H1 (cell line): ENCODE data around the gene HBA2. TPM values are rescaled to one million over a fixed set of nuclear protein-coding genes. Genes with fewer than 3 reads are reported as not detected.

Source experiments
- CTCF ChIA-PET: fragments of 300-600 bp; sonication (Branson Sonifier 250); formaldehyde crosslinking; loops from one replicate; lab custom pipeline; 2021; ENCODE audit not compliant: partially characterized antibody; lab: Charles Lee
- POLR2A ChIA-PET: fragments of 300-600 bp; sonication (Branson Sonifier 250); formaldehyde crosslinking; loops from one replicate; lab custom pipeline; 2021; ENCODE audit warnings: inconsistent platforms; ENCODE audit not compliant: partially characterized antibody; lab: Charles Lee
- DNase-seq, 2 experiments: peaks; one replicate each; pipeline versions ENCODE4 v3.0.0 to v3.0.0-alpha.2; 2010 to 2022; ENCODE audit warnings: low spot score in 2 of 2, low read depth in 1 of 2, mixed read lengths in 1 of 2
- FAIRE-seq: peaks from 2 replicates; lab custom pipeline; 2011; peaks lifted over from hg19 to GRCh38; lab: Jason Lieb, UNC
- H2AFZ ChIP-seq: 2 replicates; pipeline ENCODE4 v1.8.1; 2012; ENCODE audit warnings: low read length, inconsistent platforms
- H2AK5ac ChIP-seq: 2 replicates; pipeline ENCODE4 v1.6.1; 2013; ENCODE audit warnings: low read depth, low read length
- H2BK120ac ChIP-seq: replicated peaks from 2 replicates; pipeline ENCODE3; 2013; ENCODE audit warnings: low read depth, low read length, inconsistent platforms
- H2BK12ac ChIP-seq: 2 replicates; pipeline ENCODE4 v1.6.1; 2013; ENCODE audit warnings: low read depth, low read length
- H2BK15ac ChIP-seq: 2 replicates; pipeline ENCODE4 v1.6.1; 2013; ENCODE audit warnings: low read length
- H2BK20ac ChIP-seq: 2 replicates; pipeline ENCODE4 v1.6.1; 2013; ENCODE audit warnings: low read length
- H2BK5ac ChIP-seq: 2 replicates; pipeline ENCODE4 v1.6.1; 2013; ENCODE audit warnings: low read depth, low read length
- H3K14ac ChIP-seq: 2 replicates; pipeline ENCODE4 v1.6.1; 2013; ENCODE audit warnings: inconsistent platforms; ENCODE audit not compliant: insufficient read length
- H3K18ac ChIP-seq: 2 replicates; pipeline ENCODE4 v1.6.1; 2013; ENCODE audit warnings: low read length; ENCODE audit errors: extremely low read depth
- H3K23ac ChIP-seq: 2 replicates; pipeline ENCODE4 v1.6.1; 2013; ENCODE audit warnings: inconsistent platforms; ENCODE audit not compliant: insufficient read length
- H3K23me2 ChIP-seq: 2 replicates; pipeline ENCODE4 v1.6.1; 2013; ENCODE audit warnings: low read depth, low read length
- H3K27ac ChIP-seq: 2 replicates; pipeline ENCODE4 v1.6.1; 2011; ENCODE audit warnings: low read depth, low read length, inconsistent platforms
- H3K27me3 ChIP-seq, 4 experiments: replicated peaks in 1 of 4; 1 replicate in 1 of 4; 2 replicates in 3 of 4; pipeline versions ENCODE4 v1.6.1 to v1.8.1; 2011 to 2013; ENCODE audit warnings: low read length in 3 of 4, mild to moderate bottlenecking in 3 of 4, inconsistent platforms in 2 of 4, mixed read lengths in 2 of 4, moderate library complexity in 1 of 4; ENCODE audit not compliant: control insufficient read depth in 3 of 4, insufficient read depth in 3 of 4; ENCODE audit errors: extremely low read depth in 1 of 4
- H3K36me3 ChIP-seq, 4 experiments: 2 replicates each; pipeline versions ENCODE4 v1.6.1 to v1.8.1; 2011 to 2013; ENCODE audit warnings: mild to moderate bottlenecking in 4 of 4, low read length in 3 of 4, moderate library complexity in 2 of 4, control low read depth in 1 of 4, inconsistent platforms in 1 of 4; ENCODE audit not compliant: insufficient read depth in 4 of 4, control insufficient read depth in 2 of 4
- H3K4ac ChIP-seq: replicated peaks from 2 replicates; pipeline ENCODE3; 2013; ENCODE audit warnings: low read length, low read depth, mixed read lengths, inconsistent platforms; ENCODE audit not compliant: insufficient read length
- H3K4me1 ChIP-seq, 4 experiments: replicated peaks in 1 of 4; 1 replicate in 1 of 4; 2 replicates in 3 of 4; pipeline versions ENCODE4 v1.6.1 to v1.8.1; 2011 to 2013; ENCODE audit warnings: low read length in 3 of 4, inconsistent platforms in 2 of 4, mixed read lengths in 1 of 4; ENCODE audit not compliant: insufficient read depth in 4 of 4, control insufficient read depth in 3 of 4
- H3K4me2 ChIP-seq, 2 experiments: 2 replicates each; pipeline versions ENCODE4 v1.6.1 to v1.8.1; 2011 to 2013; ENCODE audit warnings: low read depth in 2 of 2, low read length in 2 of 2, control low read depth in 1 of 2, inconsistent platforms in 1 of 2, mild to moderate bottlenecking in 1 of 2; ENCODE audit not compliant: insufficient read depth in 1 of 2
- H3K4me3 ChIP-seq, 4 experiments: fragments of 200-600, 300-600 bp in 1 of 4; sonication (generic), shearing (Covaris generic), sonication (Bioruptor Twin) in 1 of 4; 2 replicates each; pipeline versions ENCODE4 v1.5.1 to v1.8.1; 2011 to 2016; ENCODE audit warnings: low read length in 4 of 4, low read depth in 3 of 4, control low read depth in 2 of 4, inconsistent platforms in 2 of 4, mild to moderate bottlenecking in 2 of 4, mixed read lengths in 1 of 4, moderate library complexity in 1 of 4; ENCODE audit not compliant: insufficient read depth in 2 of 4; ENCODE audit errors: extremely low read depth in 1 of 4
- H3K56ac ChIP-seq: replicated peaks from 2 replicates; pipeline ENCODE3; 2013; ENCODE audit warnings: low read depth, mild to moderate bottlenecking, mixed read lengths, low read length, inconsistent platforms; ENCODE audit not compliant: insufficient read length
- H3K79me1 ChIP-seq: 2 replicates; pipeline ENCODE4 v1.6.1; 2013; ENCODE audit warnings: low read depth, low read length, control low read depth
- H3K79me2 ChIP-seq, 2 experiments: 2 replicates each; pipeline versions ENCODE4 v1.6.1 to v1.8.1; 2012 to 2013; ENCODE audit warnings: low read length in 2 of 2, mild to moderate bottlenecking in 2 of 2, inconsistent platforms in 1 of 2; ENCODE audit not compliant: insufficient read depth in 2 of 2, control insufficient read depth in 1 of 2
- H3K9ac ChIP-seq, 4 experiments: replicated peaks in 1 of 4; 1 replicate in 1 of 4; 2 replicates in 3 of 4; pipeline versions ENCODE4 v1.6.1 to v1.8.1; 2011 to 2013; ENCODE audit warnings: low read depth in 3 of 4, low read length in 3 of 4, control low read depth in 2 of 4, mild to moderate bottlenecking in 2 of 4, moderate library complexity in 2 of 4, inconsistent platforms in 1 of 4; ENCODE audit errors: extremely low read depth in 1 of 4
- H3K9me3 ChIP-seq, 2 experiments: 2 replicates each; pipeline versions ENCODE4 v1.6.1 to v1.8.1; 2012 to 2013; ENCODE audit warnings: mild to moderate bottlenecking in 2 of 2, moderate library complexity in 2 of 2, control low read depth in 1 of 2, inconsistent platforms in 1 of 2, low read depth in 1 of 2, low read length in 1 of 2, mixed read lengths in 1 of 2; ENCODE audit not compliant: insufficient read depth in 2 of 2
- H4K20me1 ChIP-seq, 2 experiments: replicated peaks in 1 of 2; 2 replicates each; pipeline versions ENCODE3 to v1.8.1; 2011 to 2013; ENCODE audit warnings: inconsistent platforms in 2 of 2, low read length in 2 of 2, mild to moderate bottlenecking in 1 of 2; ENCODE audit not compliant: insufficient read depth in 2 of 2, control insufficient read depth in 1 of 2
- H4K5ac ChIP-seq: 2 replicates; pipeline ENCODE4 v1.6.1; 2013; ENCODE audit warnings: low read length, low read depth, mixed read lengths, inconsistent platforms; ENCODE audit not compliant: insufficient read length
- H4K8ac ChIP-seq: 2 replicates; pipeline ENCODE4 v1.8.0; 2013; ENCODE audit warnings: mild to moderate bottlenecking, moderate library complexity, low read length, inconsistent platforms; ENCODE audit not compliant: insufficient read depth; ENCODE audit errors: extremely low read depth
- H4K91ac ChIP-seq: replicated peaks from 2 replicates; pipeline ENCODE3; 2013; ENCODE audit warnings: low read length, mixed read lengths, inconsistent platforms; ENCODE audit not compliant: insufficient read length
- ATF3 ChIP-seq: IDR thresholded peaks from 2 replicates; pipeline ENCODE4 v1.6.1; 2011; ENCODE audit warnings: low read depth, mild to moderate bottlenecking, low read length; ENCODE audit not compliant: insufficient read depth
- BACH1 ChIP-seq: IDR thresholded peaks from 2 replicates; pipeline ENCODE4 v1.6.1; 2012; ENCODE audit warnings: low read length, improper control_type of control experiment
- CEBPB ChIP-seq: IDR thresholded peaks from 2 replicates; pipeline ENCODE4 v1.6.1; 2012; ENCODE audit warnings: low read depth, low read length
- CHD2 ChIP-seq: IDR thresholded peaks from 2 replicates; pipeline ENCODE4 v1.6.1; 2012; ENCODE audit warnings: low read length, improper control_type of control experiment
- KDM5A ChIP-seq: fragments of 200-600 bp; IDR thresholded peaks from 2 replicates; pipeline ENCODE4 v1.7.1; 2012; ENCODE audit warnings: mild to moderate bottlenecking, low read length, inconsistent platforms, mixed read lengths
- MAX ChIP-seq: IDR thresholded peaks from 2 replicates; pipeline ENCODE4 v1.6.1; 2012; ENCODE audit warnings: inconsistent platforms
- NRF1 ChIP-seq: IDR thresholded peaks from 2 replicates; pipeline ENCODE4 v1.6.1; 2011; ENCODE audit warnings: mild to moderate bottlenecking, low read depth, low read length, improper control_type of control experiment
- RBBP5 ChIP-seq: IDR thresholded peaks from 2 replicates; pipeline ENCODE4 v1.7.1; 2012; ENCODE audit warnings: low read depth, mild to moderate bottlenecking, inconsistent platforms, low read length, moderate library complexity, borderline replicate concordance
- SRF ChIP-seq: IDR thresholded peaks from 2 replicates; pipeline ENCODE4 v1.6.1; 2011; ENCODE audit warnings: mild to moderate bottlenecking, low read depth, low read length, moderate library complexity
- TAF1 ChIP-seq: IDR thresholded peaks from 2 replicates; pipeline ENCODE4 v1.6.1; 2011; ENCODE audit warnings: mild to moderate bottlenecking, low read depth, low read length
- ZNF274 ChIP-seq: IDR thresholded peaks from 2 replicates; pipeline ENCODE4 v1.7.0; 2012; ENCODE audit warnings: low read length, borderline replicate concordance; ENCODE audit errors: extremely low read depth
- WGBS, 2 experiments: shearing (Covaris generic) in 1 of 2; methylation state at CpG; one replicate each; pipeline versions ENCODE4 v1.1.6 to v1.1.7; 2013 to 2015; ENCODE audit warnings: low lambda C conversion rate in 2 of 2, mixed read lengths in 2 of 2, inconsistent platforms in 1 of 2, low coverage in 1 of 2, missing lambda C conversion rate in 1 of 2; ENCODE audit not compliant: insufficient replicate concordance in 2 of 2, insufficient coverage in 1 of 2, insufficient read length in 1 of 2; ENCODE audit errors: extremely low coverage in 1 of 2, missing lambda C conversion rate in 1 of 2; 5-methylcytosine and 5-hydroxymethylcytosine counted together
- polyA plus RNA-seq, 7 experiments: library from polyadenylated mRNA; depleted of rRNA in 3 of 7; stranded (reverse) in 5 of 7; unstranded in 2 of 7; fragments of >200 nt in 5 of 7; fragments of 200-250 nt in 2 of 7; gene quantifications; 1 replicate in 5 of 7; 2 replicates in 1 of 7; 4 replicates in 1 of 7; pipeline versions ENCODE4 v1.2.1 to v1.2.3, GENCODE V29; 2011 to 2013; ENCODE audit warnings: missing spikeins in 2 of 7, mixed read lengths in 2 of 7
- total RNA-seq: library from RNA; stranded (reverse); fragmentation: NEBNext Ultra II Directional; extraction: Animal tissue kit (Norgen Biotek cat#: 25700); gene quantifications from 2 replicates; pipeline ENCODE4 v1.2.1, GENCODE V29; 2021

HBA2 gene
- total and polyA plus RNA-seq, 2 of the 8 experiments (the other 6 are each of a cell fraction or from before 2014, with no cell fraction given) = 6.1 TPM; not detected in 1

GRCh38 chr16:180681-181564 is 8.2 kb downstream of the HBA2 start:
- Histone ChIP-seq H3K4me3 (peak overlapping the region; percentile 10 to 58 (median 20); a peak in 6 of 8 replicates), H3K9ac (no peak overlapping the region), H4K20me1 (peaks cover 9 to 12% of the 10 kb centered on the region in 2 experiments), H3K79me1 (no peaks in the 10 kb centered on the region; the same call in 1 of the 2 replicates), H3K14ac (no peak overlapping the region), H3K27me3 (peaks cover 34 to 48% (median 43%) of the 10 kb centered on the region in 4 experiments), H3K56ac (no peak overlapping the region), H3K36me3 (peaks cover 0 to 3% (median 0%) of the 10 kb centered on the region in 4 experiments; a peak in 1 of 8 replicates), H2BK120ac (no peak overlapping the region), H2BK20ac (no peak overlapping the region), H3K18ac (peak overlapping the region; percentile 32), H2BK15ac (no peak overlapping the region), H3K4me2 (peak overlapping the region; percentile 55 to 83), H3K4me1 (peaks cover 0 to 5% (median 3%) of the 10 kb centered on the region in 4 experiments; a peak in 4 of 7 replicates), H3K23me2 (peaks cover 9% of the 10 kb centered on the region; the same call in 1 of the 2 replicates), H2BK5ac (no peak overlapping the region), H3K27ac (no peak overlapping the region), H3K4ac (no peak overlapping the region), H4K91ac (peak overlapping the region; percentile 89), H3K9me3 (no peaks in the 10 kb centered on the region), H2BK12ac (no peak overlapping the region), H3K23ac (no peak overlapping the region), H2AFZ (no peak overlapping the region), H4K5ac (no peak overlapping the region), H2AK5ac (no peak overlapping the region), H3K79me2 (no peaks in the 10 kb centered on the region), H4K8ac (peak overlapping the region; percentile 91)
- ChIA-PET CTCF (interaction anchor here (0.6 to 4.3 kb wide), 27 partner anchors 9 to 247 kb away, joined by 3 to 41 read pairs (median 4); partner anchors contain the start of genes HBM and MPG), POLR2A (interaction anchor here (0.6 to 2.9 kb wide), 15 partner anchors 10 to 181 kb away, joined by 3 to 29 read pairs (median 3); partner anchors contain the start of genes HBM, NPRL3 and RHBDF1)
- no peak for FAIRE-seq
- DNase-seq = peak in 1 of 2 experiments; percentile 54
- WGBS, 2 experiments = 6% methylated on average over 57 of the region's 89 CpGs; no CpG with 5 or more reads in 1 of the 2 experiments
- TF ChIP-seq MAX = peak; percentile 100
- peak; percentile 95 for TF ChIP-seq CHD2
- TF ChIP-seq ATF3 = no peak
- no peak for TF ChIP-seq CEBPB
- TF ChIP-seq BACH1 = peak; percentile 33; the same call in 1 of the 2 replicates
- TF ChIP-seq RBBP5 = no peak; the same call in 1 of the 2 replicates
- 0 out of 2 replicates have a peak, but pooled peaks have one; percentile 16 for TF ChIP-seq TAF1
- no peak for TF ChIP-seq NRF1
- TF ChIP-seq SRF = no peak
- no peak for TF ChIP-seq KDM5A
- TF ChIP-seq ZNF274 = no peak
